SK-N-MC (cell line): ENCODE results near the gene FBXO38.

Experiments
- EZH2 ChIP-seq: fragments of 200-600 bp; sonication (generic); IDR thresholded peaks from one replicate; pipeline ENCODE4 v1.6.1; 2017; ENCODE audit warnings: antibody characterized with exemption
- POLR2AphosphoS5 ChIP-seq: IDR thresholded peaks from 2 replicates; pipeline ENCODE4 v1.6.1; 2012; ENCODE audit warnings: mild to moderate bottlenecking, low read depth, low read length, borderline replicate concordance

DNA sequence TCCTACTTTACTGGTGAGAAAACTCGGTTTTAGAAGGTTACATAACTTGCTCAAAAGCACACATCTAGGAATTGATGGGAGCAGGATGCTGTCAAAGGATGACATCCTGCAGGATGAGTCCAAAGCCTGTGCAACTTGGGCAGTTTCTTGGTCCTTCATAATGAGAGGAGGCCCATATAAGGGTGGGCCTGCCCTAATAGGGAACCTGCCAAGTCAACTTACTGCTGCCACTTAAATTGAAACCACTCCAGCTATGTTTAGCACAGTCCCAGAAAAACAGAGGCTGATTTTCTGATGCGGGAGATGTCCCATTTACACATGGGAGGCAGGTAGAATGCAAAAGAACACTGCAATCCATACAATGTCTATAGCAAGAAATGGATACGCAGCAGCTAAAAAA is 61.8 kb downstream of the FBXO38 start:
- TF ChIP-seq EZH2, result no peak
- TF ChIP-seq POLR2AphosphoS5, result no peak
